GM21576 (cell line): ENCODE results near the gene CAMK2N2.
"Not testable (repeated sequence)": the region's sequence is repeated elsewhere in the genome, so short reads cannot be mapped to it uniquely, and the experiment has no call there.

Experiments
- ATAC-seq: cut with Tn5 transposase; IDR thresholded peaks from one replicate; pipeline ENCODE4 v1.9.1; 2021; ENCODE audit warnings: mild to moderate bottlenecking, moderate library complexity; ENCODE audit not compliant: unreplicated experiment

CAMK2N2 gene

GRCh38 chr3:184275381-184275701 is 14.0 kb upstream of the CAMK2N2 start:
- ATAC-seq = no peak

GRCh38 chr3:184272269-184272668 is 10.9 kb upstream of the CAMK2N2 start:
- no peak for ATAC-seq

- ATAC-seq = not testable (repeated sequence)
Observed at GRCh38 chr3:184267249-184267648, 5.9 kb upstream of the CAMK2N2 start.

GRCh38 chr3:184262764-184263179 is 1.4 kb upstream of the CAMK2N2 start:
- no peak for ATAC-seq

GRCh38 chr3:184261854-184262763 is 756 bp upstream of the CAMK2N2 start:
- ATAC-seq = no peak

- ATAC-seq = no peak
Observed at GRCh38 chr3:184260724-184261269, 556 bp downstream of the CAMK2N2 start.

GRCh38 chr3:184259878-184260723 is 1.3 kb downstream of the CAMK2N2 start:
- no peak for ATAC-seq

GRCh38 chr3:184259396-184259877 is 1.9 kb downstream of the CAMK2N2 start:
- ATAC-seq = no peak

- no peak for ATAC-seq
Observed at GRCh38 chr3:184258926-184259325, 2.4 kb downstream of the CAMK2N2 start.

GRCh38 chr3:184257083-184257915 is 4.1 kb downstream of the CAMK2N2 start:
- ATAC-seq = no peak

- ATAC-seq = no peak
Observed at GRCh38 chr3:184255291-184256039, 5.9 kb downstream of the CAMK2N2 start.

GRCh38 chr3:184250167-184250828 is 11.1 kb downstream of the CAMK2N2 start:
- ATAC-seq = peak; percentile 80

- peak; percentile 88 for ATAC-seq
Observed at GRCh38 chr3:184249412-184250166, 11.8 kb downstream of the CAMK2N2 start, which contains the start of gene EEF1AKMT4. Gene EEF1AKMT4, plus strand, starts transcription at chr3:184249672. Its CDS starts 23 bp downstream, at chr3:184249695.

GRCh38 chr3:184248454-184249411 is 12.6 kb downstream of the CAMK2N2 start, which contains the start of gene ALG3:
Gene ALG3, minus strand, starts transcription at chr3:184248962. Its CDS starts 22 bp downstream, at chr3:184248940.
- peak; percentile 41 for ATAC-seq

GRCh38 chr3:184242297-184242685 is 19.1 kb downstream of the CAMK2N2 start:
- no peak for ATAC-seq

GRCh38 chr3:184241447-184242296 is 19.7 kb downstream of the CAMK2N2 start:
- ATAC-seq = no peak
